Measurements from ENCODE around the gene CLK2. TPM values are rescaled to one million over a fixed set of nuclear protein-coding genes. Genes with fewer than 3 reads are reported as not detected.

The CLK2 gene
- total and polyA plus RNA-seq, 2 of the 8 experiments (the other 6 are each of a cell fraction or from before 2014, with no cell fraction given): 62.2 to 76.0 TPM

DNA sequence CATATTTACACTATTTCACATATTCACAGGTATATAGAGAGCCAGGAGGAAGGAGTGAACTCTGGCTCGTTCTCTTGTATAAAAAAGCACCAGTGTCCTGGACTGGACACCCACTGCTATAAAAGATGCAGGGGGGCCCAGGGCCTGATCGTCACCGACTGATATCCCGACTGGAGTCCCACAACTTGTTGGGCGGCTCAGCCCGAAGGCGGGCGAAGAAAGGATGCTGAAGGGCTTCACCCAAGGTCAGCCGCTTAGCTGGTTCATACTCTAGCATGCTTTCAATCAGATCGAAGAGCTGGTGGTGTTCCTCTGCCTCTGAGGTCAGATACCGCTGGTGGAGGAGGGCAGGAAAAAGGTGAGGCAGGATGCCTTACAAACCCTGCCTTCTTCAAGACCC is 10.2 kb downstream of the CLK2 start (continued):
- TF ChIP-seq, protein P1, sequence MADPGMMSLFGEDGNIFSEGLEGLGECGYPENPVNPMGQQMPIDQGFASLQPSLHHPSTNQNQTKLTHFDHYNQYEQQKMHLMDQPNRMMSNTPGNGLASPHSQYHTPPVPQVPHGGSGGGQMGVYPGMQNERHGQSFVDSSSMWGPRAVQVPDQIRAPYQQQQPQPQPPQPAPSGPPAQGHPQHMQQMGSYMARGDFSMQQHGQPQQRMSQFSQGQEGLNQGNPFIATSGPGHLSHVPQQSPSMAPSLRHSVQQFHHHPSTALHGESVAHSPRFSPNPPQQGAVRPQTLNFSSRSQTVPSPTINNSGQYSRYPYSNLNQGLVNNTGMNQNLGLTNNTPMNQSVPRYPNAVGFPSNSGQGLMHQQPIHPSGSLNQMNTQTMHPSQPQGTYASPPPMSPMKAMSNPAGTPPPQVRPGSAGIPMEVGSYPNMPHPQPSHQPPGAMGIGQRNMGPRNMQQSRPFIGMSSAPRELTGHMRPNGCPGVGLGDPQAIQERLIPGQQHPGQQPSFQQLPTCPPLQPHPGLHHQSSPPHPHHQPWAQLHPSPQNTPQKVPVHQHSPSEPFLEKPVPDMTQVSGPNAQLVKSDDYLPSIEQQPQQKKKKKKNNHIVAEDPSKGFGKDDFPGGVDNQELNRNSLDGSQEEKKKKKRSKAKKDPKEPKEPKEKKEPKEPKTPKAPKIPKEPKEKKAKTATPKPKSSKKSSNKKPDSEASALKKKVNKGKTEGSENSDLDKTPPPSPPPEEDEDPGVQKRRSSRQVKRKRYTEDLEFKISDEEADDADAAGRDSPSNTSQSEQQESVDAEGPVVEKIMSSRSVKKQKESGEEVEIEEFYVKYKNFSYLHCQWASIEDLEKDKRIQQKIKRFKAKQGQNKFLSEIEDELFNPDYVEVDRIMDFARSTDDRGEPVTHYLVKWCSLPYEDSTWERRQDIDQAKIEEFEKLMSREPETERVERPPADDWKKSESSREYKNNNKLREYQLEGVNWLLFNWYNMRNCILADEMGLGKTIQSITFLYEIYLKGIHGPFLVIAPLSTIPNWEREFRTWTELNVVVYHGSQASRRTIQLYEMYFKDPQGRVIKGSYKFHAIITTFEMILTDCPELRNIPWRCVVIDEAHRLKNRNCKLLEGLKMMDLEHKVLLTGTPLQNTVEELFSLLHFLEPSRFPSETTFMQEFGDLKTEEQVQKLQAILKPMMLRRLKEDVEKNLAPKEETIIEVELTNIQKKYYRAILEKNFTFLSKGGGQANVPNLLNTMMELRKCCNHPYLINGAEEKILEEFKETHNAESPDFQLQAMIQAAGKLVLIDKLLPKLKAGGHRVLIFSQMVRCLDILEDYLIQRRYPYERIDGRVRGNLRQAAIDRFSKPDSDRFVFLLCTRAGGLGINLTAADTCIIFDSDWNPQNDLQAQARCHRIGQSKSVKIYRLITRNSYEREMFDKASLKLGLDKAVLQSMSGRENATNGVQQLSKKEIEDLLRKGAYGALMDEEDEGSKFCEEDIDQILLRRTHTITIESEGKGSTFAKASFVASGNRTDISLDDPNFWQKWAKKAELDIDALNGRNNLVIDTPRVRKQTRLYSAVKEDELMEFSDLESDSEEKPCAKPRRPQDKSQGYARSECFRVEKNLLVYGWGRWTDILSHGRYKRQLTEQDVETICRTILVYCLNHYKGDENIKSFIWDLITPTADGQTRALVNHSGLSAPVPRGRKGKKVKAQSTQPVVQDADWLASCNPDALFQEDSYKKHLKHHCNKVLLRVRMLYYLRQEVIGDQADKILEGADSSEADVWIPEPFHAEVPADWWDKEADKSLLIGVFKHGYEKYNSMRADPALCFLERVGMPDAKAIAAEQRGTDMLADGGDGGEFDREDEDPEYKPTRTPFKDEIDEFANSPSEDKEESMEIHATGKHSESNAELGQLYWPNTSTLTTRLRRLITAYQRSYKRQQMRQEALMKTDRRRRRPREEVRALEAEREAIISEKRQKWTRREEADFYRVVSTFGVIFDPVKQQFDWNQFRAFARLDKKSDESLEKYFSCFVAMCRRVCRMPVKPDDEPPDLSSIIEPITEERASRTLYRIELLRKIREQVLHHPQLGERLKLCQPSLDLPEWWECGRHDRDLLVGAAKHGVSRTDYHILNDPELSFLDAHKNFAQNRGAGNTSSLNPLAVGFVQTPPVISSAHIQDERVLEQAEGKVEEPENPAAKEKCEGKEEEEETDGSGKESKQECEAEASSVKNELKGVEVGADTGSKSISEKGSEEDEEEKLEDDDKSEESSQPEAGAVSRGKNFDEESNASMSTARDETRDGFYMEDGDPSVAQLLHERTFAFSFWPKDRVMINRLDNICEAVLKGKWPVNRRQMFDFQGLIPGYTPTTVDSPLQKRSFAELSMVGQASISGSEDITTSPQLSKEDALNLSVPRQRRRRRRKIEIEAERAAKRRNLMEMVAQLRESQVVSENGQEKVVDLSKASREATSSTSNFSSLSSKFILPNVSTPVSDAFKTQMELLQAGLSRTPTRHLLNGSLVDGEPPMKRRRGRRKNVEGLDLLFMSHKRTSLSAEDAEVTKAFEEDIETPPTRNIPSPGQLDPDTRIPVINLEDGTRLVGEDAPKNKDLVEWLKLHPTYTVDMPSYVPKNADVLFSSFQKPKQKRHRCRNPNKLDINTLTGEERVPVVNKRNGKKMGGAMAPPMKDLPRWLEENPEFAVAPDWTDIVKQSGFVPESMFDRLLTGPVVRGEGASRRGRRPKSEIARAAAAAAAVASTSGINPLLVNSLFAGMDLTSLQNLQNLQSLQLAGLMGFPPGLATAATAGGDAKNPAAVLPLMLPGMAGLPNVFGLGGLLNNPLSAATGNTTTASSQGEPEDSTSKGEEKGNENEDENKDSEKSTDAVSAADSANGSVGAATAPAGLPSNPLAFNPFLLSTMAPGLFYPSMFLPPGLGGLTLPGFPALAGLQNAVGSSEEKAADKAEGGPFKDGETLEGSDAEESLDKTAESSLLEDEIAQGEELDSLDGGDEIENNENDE (IDR thresholded peaks at IDR 0.05; ENCODE audit: insufficient replicate concordance, low read length): no peak
- TF ChIP-seq KDM1A (IDR thresholded peaks at IDR 0.05; ENCODE audit: borderline replicate concordance, low read length): no peak
- TF ChIP-seq POLR2A (IDR thresholded peaks at IDR 0.05; ENCODE audit: control extremely low read depth in 1 of 2, low read depth in 2 of 2, low read length in 2 of 2): no peak
- TF ChIP-seq, protein P2, sequence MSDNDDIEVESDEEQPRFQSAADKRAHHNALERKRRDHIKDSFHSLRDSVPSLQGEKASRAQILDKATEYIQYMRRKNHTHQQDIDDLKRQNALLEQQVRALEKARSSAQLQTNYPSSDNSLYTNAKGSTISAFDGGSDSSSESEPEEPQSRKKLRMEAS (IDR thresholded peaks at IDR 0.05): no peak
- no peak for TF ChIP-seq TAF7 (optimal IDR thresholded peaks at IDR 0.05; ENCODE audit: borderline replicate concordance, low read depth, low read length)
- TF ChIP-seq TCF12 (IDR thresholded peaks at IDR 0.05; ENCODE audit: low read depth, low read length): no peak
- TF ChIP-seq POU5F1 (IDR thresholded peaks at IDR 0.05; ENCODE audit: low read depth, low read length): no peak
- TF ChIP-seq CBX8 (IDR thresholded peaks at IDR 0.05; ENCODE audit: borderline replicate concordance, low read depth, low read length): no peak
- TF ChIP-seq, protein P3, sequence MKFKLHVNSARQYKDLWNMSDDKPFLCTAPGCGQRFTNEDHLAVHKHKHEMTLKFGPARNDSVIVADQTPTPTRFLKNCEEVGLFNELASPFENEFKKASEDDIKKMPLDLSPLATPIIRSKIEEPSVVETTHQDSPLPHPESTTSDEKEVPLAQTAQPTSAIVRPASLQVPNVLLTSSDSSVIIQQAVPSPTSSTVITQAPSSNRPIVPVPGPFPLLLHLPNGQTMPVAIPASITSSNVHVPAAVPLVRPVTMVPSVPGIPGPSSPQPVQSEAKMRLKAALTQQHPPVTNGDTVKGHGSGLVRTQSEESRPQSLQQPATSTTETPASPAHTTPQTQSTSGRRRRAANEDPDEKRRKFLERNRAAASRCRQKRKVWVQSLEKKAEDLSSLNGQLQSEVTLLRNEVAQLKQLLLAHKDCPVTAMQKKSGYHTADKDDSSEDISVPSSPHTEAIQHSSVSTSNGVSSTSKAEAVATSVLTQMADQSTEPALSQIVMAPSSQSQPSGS (IDR thresholded peaks at IDR 0.05; ENCODE audit: low read length): no peak
- TF ChIP-seq BACH1 (IDR thresholded peaks at IDR 0.05; ENCODE audit: low read length): no peak

Data from H1 (cell line).